ENCODE data around the gene NADK. TPM values are rescaled to one million over a fixed set of nuclear protein-coding genes. Genes with fewer than 3 reads are reported as not detected.
"Not testable (repeated sequence)": the region's sequence is repeated elsewhere in the genome, so short reads cannot be mapped to it uniquely, and the experiment has no call there.

The NADK gene
- total RNA-seq, 4 donors from 2014 or later = 55.5 to 78.3 (median 64.1) TPM

DNA sequence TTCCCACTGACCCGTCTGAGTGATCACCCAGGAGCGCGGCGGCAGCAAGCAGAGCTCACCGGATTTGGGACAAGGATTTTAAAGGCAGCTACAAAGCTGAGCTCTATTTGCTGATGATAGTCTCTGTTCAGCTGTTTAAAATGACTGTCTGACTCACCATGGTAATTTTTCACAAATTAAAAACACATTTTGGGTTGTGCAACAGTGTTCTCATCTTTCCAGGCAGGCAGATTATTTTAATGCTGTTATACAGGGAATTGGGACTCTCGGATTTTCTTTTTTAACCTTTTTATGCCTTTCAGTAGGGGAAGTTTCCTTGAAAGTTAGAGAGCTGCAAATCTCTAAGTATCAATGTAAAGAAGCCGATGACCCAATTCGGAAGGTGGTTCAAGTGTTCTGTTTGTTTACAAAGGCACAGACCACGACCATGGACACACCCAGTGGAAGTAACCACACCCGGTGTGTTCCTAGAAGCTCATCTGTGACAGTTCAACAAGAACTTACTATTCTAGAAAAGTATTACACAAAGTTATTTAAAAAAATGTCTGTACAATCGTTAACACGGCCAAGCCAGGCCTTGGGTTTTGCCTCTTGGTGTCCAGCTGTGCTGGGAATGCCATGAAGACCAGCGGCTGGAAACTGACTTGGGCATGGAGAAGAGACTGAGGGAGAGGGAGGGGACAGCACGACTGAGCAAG, 49.8 kb downstream of the NADK start:
- not testable (repeated sequence) for H3K4me1 ChIP-seq, H3K27me3 ChIP-seq, H3K4me3 ChIP-seq, H3K9me3 ChIP-seq
- peaks cover 28% of the 10 kb centered on the region for H3K36me3 ChIP-seq
- peak overlapping the region; percentile 65 for H3K27ac ChIP-seq
- 21% methylated on average over 6 of the region's 14 CpGs for WGBS
- peak; percentile 52 to 78 for DNase-seq (ENCODE audit: low spot score in 2 of 2)

DNA sequence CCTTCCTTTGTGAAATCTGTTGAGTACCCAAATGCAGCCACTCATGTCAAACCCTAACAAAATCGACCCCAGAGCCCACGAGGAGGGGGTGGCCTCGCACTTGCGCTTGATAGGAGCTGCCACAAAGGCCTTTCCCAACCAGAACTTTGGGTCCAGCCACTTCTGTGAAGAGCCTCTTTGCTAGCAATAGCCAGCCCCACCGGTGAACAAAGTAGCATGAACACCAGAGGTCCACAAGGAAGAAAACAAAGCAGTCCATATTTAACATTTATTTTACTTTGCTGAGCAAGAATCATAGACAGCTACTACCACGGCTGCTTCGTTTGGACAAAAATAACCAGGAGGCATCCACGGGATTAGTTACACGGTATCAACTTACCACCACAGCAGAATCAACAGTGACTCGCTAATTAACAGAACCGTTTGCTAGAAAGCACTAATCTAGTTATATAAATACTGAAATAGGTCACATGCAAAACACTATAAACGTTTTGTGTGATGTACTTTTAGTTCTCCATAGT, 51.1 kb downstream of the NADK start:
- not testable (repeated sequence) for H3K27ac ChIP-seq, H3K4me3 ChIP-seq, H3K27me3 ChIP-seq, H3K9me3 ChIP-seq, H3K4me1 ChIP-seq
- peak in 1 of 2 donors; percentile 38 for DNase-seq (ENCODE audit: low spot score in 2 of 2)
- 77% methylated on average over 11 of the region's 12 CpGs for WGBS
- H3K36me3 ChIP-seq = peaks cover 15% of the 10 kb centered on the region

DNA sequence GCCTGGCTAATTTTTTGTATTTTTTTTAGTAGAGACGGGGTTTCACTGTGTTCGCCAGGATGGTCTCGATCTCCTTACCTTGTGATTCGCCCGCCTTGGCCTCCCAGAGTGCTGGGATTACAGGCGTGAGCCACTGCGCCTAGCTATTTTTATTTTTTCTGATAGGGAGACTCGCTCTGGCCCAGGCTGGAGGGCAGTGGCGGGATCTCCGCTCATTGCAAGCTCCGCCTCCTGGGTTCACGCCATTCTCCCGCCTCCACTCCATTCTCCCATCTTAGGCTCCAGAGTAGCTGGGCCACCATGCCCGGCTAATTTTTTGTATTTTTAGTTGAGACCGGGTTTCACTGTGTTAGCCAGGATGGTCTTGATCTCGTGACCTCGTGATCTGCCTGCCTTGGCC, 52.2 kb downstream of the NADK start:
- not testable (repeated sequence) for H3K9me3 ChIP-seq, H3K4me1 ChIP-seq, H3K4me3 ChIP-seq, H3K27me3 ChIP-seq, H3K27ac ChIP-seq
- peak; percentile 32 to 56 for DNase-seq (ENCODE audit: low spot score in 2 of 2)
- peaks cover 10% of the 10 kb centered on the region for H3K36me3 ChIP-seq
- 96% methylated on average over 17 of the region's 17 CpGs for WGBS

DNA sequence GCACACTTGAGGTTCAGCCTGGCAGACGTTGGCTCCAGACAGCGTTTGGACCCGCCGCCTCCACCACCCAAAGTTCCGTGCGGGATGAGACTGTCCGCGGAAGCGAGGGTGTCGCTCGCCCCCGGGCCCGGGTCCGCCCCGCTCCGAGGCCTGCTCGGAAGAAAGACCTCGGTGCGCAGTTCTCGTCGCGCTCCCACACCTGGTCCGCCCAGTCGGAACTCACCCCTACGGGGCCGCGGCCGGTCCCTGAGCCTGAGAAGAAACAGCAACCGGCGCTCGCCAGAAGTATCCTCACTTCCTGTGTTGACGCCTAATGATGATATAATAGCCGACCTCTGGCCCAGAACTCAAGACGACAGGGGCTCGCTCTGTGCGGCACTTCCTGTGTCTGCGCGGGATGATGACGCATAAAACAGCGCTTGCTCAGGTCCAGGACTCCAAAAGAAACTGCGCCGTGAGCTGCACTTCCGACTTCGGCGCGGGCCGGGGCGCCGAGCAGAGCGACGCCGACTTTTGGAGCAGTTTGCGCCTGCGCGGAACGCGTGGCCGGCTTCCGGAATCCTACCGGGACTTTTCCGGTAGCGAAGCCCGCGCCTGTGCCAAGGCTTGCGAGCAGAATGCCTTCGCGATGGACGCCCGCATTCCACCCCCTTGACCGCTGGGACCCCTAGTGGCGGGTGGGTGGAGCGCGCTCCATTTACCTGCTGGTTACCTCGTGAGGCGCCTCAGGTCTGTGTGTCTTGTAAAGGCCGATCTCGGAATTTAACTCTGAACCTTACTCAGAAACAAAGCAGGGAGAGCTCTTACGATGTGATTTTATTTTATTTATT, 54.0 kb downstream of the NADK start, which contains the start of gene CDK11A:
Gene CDK11A (minus strand): TSS at position 323 of the 830 bp plus-strand sequence. CDS start 1,539 bp downstream, outside the sequence.
- peak within 1 kb of the TSS; percentile 93 for H3K27ac ChIP-seq
- H3K9me3 ChIP-seq, H3K27me3 ChIP-seq, H3K4me1 ChIP-seq: not testable (repeated sequence)
- H3K36me3 ChIP-seq = peaks cover 15% of the 10 kb centered on the region
- WGBS = no CpG with 5 or more reads among the region's 78 CpGs
- peak; percentile 98 to 99 for DNase-seq (ENCODE audit: low spot score in 2 of 2)
- peak within 1 kb of the TSS; percentile 64 for H3K4me3 ChIP-seq
- peak; percentile 42 to 68 for TF ChIP-seq POLR2A (IDR thresholded peaks at IDR 0.05)
- TF ChIP-seq POLR2AphosphoS5 (IDR thresholded peaks at IDR 0.05) = peak; percentile 48 to 87 (median 77)
- TF ChIP-seq, protein P1, sequence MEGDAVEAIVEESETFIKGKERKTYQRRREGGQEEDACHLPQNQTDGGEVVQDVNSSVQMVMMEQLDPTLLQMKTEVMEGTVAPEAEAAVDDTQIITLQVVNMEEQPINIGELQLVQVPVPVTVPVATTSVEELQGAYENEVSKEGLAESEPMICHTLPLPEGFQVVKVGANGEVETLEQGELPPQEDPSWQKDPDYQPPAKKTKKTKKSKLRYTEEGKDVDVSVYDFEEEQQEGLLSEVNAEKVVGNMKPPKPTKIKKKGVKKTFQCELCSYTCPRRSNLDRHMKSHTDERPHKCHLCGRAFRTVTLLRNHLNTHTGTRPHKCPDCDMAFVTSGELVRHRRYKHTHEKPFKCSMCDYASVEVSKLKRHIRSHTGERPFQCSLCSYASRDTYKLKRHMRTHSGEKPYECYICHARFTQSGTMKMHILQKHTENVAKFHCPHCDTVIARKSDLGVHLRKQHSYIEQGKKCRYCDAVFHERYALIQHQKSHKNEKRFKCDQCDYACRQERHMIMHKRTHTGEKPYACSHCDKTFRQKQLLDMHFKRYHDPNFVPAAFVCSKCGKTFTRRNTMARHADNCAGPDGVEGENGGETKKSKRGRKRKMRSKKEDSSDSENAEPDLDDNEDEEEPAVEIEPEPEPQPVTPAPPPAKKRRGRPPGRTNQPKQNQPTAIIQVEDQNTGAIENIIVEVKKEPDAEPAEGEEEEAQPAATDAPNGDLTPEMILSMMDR (IDR thresholded peaks at IDR 0.05) = peak in 1 of 2 donors; percentile 20

DNA sequence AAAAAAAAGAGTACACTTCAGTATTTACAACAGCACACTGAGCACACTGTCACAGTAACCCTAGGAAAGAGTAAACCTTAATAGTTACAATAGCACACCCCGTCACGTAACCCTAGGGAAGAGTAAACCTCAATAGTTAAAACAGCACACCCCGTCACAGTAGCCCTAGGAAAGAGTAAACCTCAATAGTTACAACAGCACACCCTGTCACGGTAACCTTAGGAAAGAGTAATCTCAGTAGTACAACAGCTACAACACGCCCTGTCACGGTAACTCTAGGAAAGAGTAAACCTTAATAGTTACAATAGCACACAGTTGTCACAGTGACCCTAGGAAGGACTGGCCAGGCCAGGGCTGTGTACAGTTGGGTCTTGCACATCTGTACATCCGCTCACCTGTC, 57.1 kb downstream of the NADK start:
- TF ChIP-seq EP300 (IDR thresholded peaks at IDR 0.05) (no peak), POLR2AphosphoS5 (IDR thresholded peaks at IDR 0.05) (no peak), POLR2A (IDR thresholded peaks at IDR 0.05) (no peak)
- TF ChIP-seq, protein P1 (IDR thresholded peaks at IDR 0.05) = no peak
- H3K4me1 ChIP-seq = no peaks in the 10 kb centered on the region
- H3K36me3 ChIP-seq = peaks cover 33% of the 10 kb centered on the region
- no peak for DNase-seq (ENCODE audit: low spot score in 2 of 2)
- H3K27ac ChIP-seq = no peak overlapping the region
- no peaks in the 10 kb centered on the region for H3K27me3 ChIP-seq
- WGBS = 71% methylated on average over 6 of the region's 7 CpGs
- H3K9me3 ChIP-seq = no peaks in the 10 kb centered on the region
- no peak overlapping the region for H3K4me3 ChIP-seq

DNA sequence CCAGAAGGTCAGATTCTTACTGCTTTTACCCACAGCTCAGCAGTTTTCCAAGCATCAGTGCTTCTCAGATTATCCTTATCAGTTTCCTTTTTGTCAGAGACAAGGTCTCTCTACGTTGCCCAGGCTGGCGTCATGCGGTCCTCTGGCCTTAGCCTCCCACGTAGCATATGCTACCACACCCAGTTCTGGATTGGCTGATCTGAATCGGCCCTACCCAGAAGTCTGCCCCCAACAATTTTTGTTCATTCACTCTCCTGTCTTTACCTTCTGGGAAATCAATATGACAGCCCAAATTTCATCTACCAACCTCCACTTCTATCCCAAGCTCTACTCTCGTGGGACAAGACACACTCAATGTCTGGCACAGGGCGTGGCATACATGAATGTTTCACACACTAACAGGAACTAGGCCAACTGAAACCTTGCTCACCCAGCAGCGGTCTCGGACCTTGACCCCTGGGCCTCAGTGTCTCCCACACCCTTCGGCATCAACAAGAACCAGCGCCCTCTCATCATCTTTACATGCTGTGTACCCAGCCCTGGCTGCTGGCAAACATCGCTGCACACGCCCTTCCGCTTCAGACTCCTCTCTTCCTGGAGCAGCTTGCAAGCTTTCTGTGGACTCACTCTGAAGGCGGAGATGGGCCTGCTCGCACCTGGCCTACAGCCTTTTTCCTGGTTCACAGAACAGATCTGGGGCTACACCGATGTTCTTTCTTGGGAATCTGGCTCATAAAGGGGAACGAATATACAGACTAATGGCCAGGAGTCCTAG, 63.0 kb downstream of the NADK start:
- DNase-seq (ENCODE audit: low spot score in 2 of 2); H3K4me3 ChIP-seq; H3K4me1 ChIP-seq; H3K27me3 ChIP-seq; H3K27ac ChIP-seq; H3K9me3 ChIP-seq: not testable (repeated sequence)
- peaks cover 38% of the 10 kb centered on the region for H3K36me3 ChIP-seq
- 86% methylated on average over 9 of the region's 18 CpGs for WGBS

DNA sequence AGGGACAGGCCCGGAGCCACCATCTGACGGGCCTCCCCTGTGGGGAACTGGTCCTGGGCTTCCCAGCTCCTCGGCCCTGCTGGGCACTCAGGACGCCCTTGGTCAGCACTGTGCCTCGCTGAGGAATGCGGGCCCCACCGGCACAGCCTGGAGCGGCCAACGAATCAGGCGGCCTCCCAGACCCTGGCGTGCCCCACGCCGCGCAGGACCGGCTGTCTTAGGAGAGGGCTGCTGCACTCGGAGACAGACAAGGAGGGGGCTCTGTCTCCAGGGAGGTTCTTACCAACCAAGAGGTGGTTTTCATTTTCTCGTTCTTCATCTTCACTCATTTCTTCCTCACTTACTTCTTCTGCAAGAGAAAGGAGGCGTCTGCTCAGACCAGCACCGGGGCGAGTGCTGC, 70.4 kb downstream of the NADK start:
- H3K4me1 ChIP-seq; H3K4me3 ChIP-seq; DNase-seq (ENCODE audit: low spot score in 2 of 2); H3K27me3 ChIP-seq; H3K9me3 ChIP-seq; H3K27ac ChIP-seq: not testable (repeated sequence)
- H3K36me3 ChIP-seq = peaks cover 26% of the 10 kb centered on the region
- WGBS = no CpG with 5 or more reads among the region's 20 CpGs

DNA sequence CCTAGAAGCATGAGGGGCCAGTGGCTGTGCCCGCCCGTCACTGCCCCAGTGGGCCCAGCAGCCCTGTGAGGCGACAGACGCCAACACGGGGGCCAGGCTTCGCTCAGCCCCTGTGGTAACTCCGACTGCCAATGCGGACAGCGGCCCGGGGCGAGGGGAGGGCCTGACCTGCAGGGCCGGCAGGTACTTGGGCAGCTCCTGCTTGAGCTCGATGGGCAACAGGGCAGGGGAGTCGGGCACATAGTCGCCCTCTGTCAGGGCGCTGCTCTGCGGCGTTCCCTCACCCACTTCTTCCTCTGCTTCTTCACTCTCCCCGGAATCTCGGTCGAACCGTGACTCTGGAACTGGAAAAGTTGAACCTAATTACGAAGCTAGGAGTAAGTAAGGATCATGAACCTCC, 71.0 kb downstream of the NADK start:
- DNase-seq (ENCODE audit: low spot score in 2 of 2) = peak in 1 of 2 donors; percentile 50
- not testable (repeated sequence) for H3K4me1 ChIP-seq, H3K4me3 ChIP-seq, H3K27me3 ChIP-seq, H3K9me3 ChIP-seq, H3K27ac ChIP-seq
- H3K36me3 ChIP-seq = peaks cover 26% of the 10 kb centered on the region
- WGBS = no CpG with 5 or more reads among the region's 23 CpGs

DNA sequence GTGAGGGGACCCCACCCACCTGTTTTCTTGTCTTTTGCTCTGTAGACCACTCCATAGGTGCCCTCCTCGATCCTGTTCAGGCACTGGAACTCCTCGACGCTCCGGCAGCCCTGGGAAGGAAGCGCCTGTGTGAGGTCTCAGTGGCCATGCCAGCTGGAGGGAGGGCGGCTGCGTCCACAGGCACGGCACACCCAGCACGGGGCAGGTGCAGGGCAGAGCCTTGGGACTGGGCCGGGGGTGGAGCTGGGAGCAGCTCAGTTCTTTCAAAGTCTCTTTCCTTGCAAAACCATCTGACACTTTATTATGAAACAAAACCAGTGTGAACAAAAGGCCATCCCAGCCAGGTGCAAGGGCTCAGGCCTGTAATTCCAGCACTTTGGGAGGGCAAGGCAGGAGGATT, 72.6 kb downstream of the NADK start:
- H3K36me3 ChIP-seq = peaks cover 26% of the 10 kb centered on the region
- not testable (repeated sequence) for H3K27me3 ChIP-seq; H3K4me3 ChIP-seq; H3K27ac ChIP-seq; H3K9me3 ChIP-seq; DNase-seq (ENCODE audit: low spot score in 2 of 2); H3K4me1 ChIP-seq
- no CpG with 5 or more reads among the region's 10 CpGs for WGBS

DNA sequence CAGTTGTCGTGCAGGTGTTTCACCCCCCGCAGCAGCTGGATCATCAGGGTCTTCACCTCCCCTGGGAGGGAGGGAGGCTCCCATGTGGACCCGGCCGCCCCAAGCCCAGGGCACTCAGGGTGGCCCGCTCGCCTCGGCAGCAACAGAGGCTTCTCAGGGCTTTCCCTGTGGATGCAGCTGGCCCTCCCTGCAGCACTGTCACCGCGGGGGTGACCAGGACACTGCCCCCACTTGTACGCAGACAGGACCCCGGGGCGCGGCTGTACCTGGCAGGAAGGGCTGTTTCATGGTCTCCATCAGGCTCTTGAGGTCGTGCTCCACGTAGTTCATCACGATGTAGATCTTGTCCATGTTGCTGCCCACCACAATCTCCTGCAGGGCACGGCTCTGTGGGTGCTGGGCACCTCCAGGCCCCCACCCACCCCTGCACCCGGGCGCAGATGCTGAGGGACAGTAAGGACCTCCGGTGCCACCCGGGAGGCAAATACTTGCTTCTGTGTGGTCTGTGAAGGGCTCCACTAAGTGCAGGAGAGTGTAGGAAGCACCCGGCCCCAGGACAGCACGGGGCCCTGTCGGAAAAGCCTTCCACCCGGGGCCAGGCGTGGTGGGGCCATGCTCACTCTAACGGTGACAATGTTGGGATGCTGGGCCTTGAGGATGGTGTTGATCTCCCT, 73.8 kb downstream of the NADK start:
- H3K9me3 ChIP-seq, H3K27ac ChIP-seq, H3K27me3 ChIP-seq, H3K4me3 ChIP-seq, H3K4me1 ChIP-seq: not testable (repeated sequence)
- H3K36me3 ChIP-seq = peaks cover 26% of the 10 kb centered on the region
- DNase-seq (ENCODE audit: low spot score in 2 of 2) = peak; percentile 49 to 73
- WGBS = 100% methylated on average over 1 of the region's 27 CpGs
